GM12801 (cell line): Measurements from ENCODE around the gene QSOX2.

Source experiments
- CTCF ChIP-seq: IDR thresholded peaks from one replicate; pipeline ENCODE4 v1.5.1; 2011; ENCODE audit warnings: control low read depth; ENCODE audit not compliant: insufficient read length; ENCODE audit errors: extremely low read depth

Gene QSOX2

DNA sequence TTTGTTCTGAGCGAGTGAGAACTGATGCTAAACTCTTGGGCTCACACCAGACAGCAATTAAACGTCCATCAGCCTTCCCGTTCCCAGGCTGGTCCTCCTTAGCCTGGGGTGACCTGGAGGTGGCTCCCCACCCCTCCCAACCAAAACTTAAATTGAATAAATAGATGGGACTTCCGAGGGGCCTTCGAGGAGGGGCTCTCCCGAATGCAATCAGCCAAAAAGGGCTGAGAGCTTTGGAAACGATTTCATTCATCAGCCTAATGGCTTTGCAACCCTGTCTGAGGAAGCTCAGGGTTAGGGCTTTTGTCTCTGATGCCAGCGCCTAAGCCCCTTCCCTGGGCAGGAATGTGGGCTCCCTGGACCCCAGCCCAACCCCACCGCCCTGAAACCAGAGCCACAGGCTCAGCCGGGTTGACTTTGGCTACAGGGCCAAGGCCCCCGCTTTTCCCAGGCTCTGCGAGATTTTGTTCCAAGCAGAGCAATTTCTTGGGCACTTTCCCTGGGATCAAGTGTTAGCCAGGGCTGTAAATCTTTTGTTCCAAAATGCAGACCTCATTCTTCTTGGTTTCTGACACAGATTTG lies 69.9 kb downstream of the QSOX2 start:
- TF ChIP-seq CTCF, result no peak

- TF ChIP-seq CTCF, result no peak
Observed at GRCh38 chr9:136174779-136175615, 70.6 kb downstream of the QSOX2 start.

- TF ChIP-seq CTCF, result no peak
Observed at GRCh38 chr9:136173648-136174290, 71.8 kb downstream of the QSOX2 start.

- no peak for TF ChIP-seq CTCF
Observed at GRCh38 chr9:136172412-136173079, 73.1 kb downstream of the QSOX2 start.

- TF ChIP-seq CTCF, result no peak
Observed at GRCh38 chr9:136171801-136172411, 73.7 kb downstream of the QSOX2 start.

DNA sequence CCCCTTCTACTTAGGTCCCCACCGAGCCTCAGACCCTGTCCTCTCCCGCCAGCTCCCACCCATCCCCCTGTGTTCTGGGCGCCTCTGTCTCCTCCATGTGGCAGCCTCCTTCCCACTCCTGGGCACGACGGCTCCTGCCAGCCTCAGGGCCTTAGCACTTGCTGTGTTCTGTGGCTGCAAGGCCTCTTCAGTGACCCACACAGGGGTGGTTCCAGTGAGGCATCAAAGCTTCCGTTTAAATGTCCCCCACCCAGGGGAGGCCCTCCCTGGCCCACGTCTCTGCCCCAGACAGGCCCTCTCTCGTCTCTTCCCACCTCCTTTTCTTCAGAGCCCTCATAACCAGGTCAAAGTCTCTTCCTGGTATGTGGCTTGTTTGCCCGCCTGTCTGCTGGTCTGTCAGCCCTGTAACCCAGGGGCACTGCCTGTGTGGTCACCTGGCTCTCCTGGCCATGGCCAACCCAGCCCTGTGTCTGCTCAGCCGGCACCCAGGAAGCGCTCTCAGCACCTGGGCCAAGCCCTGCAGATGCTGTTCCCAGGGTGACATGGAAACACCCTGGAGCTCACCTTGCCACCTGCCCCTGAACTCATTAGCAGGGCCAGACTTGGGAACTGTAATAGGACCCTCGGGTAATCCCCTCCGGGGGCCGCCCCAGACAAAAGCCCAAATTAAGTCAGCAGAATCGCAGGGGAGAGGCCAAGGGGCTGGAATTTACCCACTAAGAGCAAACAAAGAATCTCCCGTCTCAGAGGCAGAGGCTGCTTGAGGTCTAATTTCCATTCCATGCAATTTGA lies 74.4 kb downstream of the QSOX2 start:
- no peak for TF ChIP-seq CTCF
